Left renal cortex interstitium (tissue), 4 donors: Measurements from ENCODE around the gene PTRH1. TPM values are rescaled to one million over a fixed set of nuclear protein-coding genes. Genes with fewer than 3 reads are reported as not detected.

ENCODE experiments used
- DNase-seq, 4 donors: peaks; one replicate each; pipeline ENCODE4 v3.0.0-alpha.2; 2013; ENCODE audit warnings: low read depth in 4 of 4, low spot score in 2 of 4, missing footprints in 1 of 4
- polyA plus RNA-seq, 4 donors: library from polyadenylated mRNA; unstranded; fragments of 120-200 nt; gene quantifications; one replicate each; pipeline ENCODE4 v1.2.1, GENCODE V29; 2013; ENCODE audit not compliant: insufficient read length in 4 of 4

PTRH1 gene
- polyA plus RNA-seq, 4 donors: 7.4 to 21.6 (median 14.2) TPM

DNA sequence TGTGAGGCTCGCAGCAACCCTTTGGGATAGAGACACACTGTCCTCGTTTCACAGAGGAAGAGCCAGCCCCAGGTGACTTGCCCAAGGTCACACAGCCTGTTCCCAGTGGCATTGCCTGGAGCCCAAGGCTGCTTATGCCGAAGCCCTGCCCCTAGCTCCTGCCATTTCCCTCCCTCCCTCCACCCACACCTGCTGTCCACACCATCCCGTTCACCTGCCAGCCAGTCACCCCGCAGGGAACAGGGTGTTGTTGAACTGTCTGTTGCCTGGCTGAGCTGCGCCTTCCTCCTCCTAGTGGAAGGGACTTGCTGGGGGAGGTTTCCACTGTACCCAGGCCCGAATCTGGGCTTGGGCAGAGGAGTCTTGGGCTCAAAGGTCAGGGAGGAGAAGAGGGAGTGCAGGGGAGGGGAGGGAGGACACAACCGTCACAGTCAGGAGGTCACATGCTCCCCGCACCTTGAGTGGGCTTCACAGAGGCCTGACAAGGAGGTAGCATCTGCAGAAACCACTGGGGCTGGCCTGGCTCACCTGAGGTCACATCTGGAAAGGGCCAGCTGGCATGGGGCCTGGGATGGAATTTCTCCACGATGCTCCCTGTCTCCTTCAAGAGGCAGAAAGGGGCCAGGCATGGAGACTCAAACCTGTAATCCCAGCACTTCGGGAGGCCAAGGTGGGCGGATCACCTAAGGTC is 6.7 kb upstream of the PTRH1 start:
- no peak for DNase-seq

GRCh38 chr9:127721391-127721821 is 5.9 kb upstream of the PTRH1 start:
- no peak for DNase-seq

GRCh38 chr9:127720865-127721227 is 5.4 kb upstream of the PTRH1 start:
- DNase-seq: no peak

GRCh38 chr9:127720031-127720864 is 4.8 kb upstream of the PTRH1 start:
- no peak for DNase-seq

- no peak for DNase-seq
These were observed 2.3 kb upstream of the PTRH1 start for GRCh38 chr9:127717766-127718165.

DNA sequence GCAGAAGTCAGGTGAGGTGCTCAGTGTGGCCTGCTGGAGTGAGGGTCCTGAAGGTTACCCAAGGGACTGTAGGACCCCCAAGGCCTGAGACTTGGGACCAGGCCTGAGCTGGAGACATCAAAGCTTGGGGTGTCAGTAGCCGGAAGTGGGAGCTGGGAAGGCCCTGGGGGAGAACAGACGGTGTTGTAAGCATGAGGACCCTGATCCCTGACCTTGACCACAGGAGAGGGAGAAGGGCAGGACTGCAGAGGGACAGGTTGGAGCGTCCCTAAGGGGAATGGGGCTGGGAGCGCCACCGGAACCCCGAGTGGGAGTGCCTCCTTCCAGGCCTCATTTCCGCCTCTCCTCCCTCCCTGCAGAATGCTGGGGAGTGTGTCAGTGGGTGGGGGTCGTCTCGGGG is 949 bp upstream of the PTRH1 start:
- no peak for DNase-seq

GRCh38 chr9:127714951-127715469 is 453 bp downstream of the PTRH1 start:
- peak in 1 of 4 donors; percentile 39 for DNase-seq

DNA sequence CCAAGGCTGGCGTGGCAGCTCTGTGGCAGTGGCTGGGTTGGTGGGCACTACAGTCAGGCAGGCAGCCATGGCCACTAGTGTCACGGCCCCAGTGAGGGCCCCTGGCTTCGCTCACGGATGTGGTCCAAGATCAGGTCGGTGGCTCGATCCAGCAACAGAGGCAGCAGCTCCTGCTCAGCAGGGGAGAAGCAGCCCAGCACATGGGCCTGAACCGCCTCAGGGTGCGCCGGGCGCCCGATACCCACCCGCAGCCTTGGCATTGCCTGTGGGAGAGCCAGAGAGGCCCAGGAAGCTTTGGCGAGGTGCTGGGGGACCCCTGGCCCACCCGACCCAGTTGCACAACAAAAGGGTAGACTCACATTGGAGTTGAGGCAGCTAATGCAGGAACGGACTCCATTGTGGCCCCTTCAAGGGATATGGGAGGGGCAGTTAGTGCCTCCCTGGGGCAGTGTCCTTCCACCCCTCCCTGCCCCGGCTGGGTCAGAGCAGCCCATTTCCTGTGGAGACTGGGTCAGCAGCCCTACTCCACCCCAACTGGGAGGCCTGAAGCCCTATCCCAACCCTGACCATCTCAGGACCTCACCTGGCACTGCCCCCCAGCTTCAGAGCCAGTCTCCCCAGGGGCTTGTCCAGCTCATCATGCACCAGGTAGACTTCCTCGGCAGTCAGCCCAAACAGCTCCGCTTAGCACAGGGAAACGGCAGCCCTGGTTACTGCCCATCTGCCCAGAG is 1.3 kb downstream of the PTRH1 start:
- no peak for DNase-seq

DNA sequence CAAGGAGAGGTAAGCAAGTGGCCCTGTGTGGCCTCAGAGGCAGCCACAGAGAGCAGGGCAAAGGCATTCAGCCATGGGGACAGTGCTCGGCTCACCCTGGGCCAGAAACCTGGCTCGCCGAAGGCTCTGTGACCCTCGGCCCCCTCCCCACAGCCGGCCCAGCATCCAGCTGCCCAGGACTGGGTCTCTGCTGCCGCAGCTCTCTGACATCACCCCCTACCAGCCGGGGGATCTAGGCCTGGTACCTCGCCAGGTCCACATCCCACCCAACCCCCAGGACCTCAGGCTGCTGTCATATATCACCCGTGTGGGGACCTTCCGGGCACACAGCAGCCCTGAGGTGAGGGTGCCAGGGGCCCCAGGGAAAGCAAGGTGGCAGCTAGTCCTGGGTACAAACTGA is 2.6 kb downstream of the PTRH1 start:
- no peak for DNase-seq

GRCh38 chr9:127712371-127712770 is 3.1 kb downstream of the PTRH1 start:
- no peak for DNase-seq

DNA sequence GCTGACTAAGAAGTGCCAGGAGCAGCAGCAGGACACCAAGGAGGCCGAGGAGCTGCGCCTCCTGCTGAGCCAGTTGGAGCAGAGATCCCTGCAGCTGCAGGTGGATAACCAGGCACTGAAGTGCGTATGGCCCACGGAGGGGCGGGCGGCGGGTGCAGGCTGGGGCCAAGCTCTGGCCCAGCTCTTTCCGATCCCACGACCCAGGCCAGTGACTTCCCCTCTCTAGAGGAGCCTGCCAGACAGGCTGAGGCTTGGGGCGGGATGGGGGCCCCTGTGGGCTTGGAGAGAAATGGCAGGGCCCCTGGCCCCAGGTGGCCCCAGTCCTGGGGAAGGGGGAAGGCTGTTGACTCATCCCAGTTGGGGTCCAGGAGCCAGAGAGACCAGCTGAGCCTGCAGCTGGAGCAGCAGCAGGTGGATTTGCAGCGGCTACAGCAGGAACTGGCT is 3.6 kb downstream of the PTRH1 start:
- DNase-seq: no peak

DNA sequence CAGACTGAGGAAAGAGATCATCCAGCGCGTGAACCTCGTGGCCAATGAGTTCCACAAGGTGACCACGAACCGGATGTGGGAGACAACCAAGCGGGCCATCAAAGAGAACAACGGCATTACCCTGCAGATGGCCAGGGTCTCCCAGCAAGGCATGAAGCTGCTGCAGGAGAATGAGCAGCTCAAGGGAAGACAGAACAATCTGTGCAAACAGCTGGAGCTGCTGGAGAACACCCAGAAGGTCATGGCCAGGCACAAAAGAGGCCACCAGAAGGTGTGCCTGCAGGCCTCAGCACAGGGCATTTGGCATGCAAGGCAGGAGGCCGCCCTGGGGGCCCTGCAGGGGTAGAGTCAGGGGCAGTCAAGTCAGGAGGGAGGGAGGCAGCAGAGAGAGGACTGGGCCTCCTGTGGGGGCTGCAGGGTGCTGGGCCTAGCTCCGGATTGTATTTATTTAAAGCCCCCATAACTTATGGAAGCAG is 4.2 kb downstream of the PTRH1 start:
- DNase-seq: no peak

GRCh38 chr9:127710204-127710783 is 5.2 kb downstream of the PTRH1 start:
- DNase-seq: no peak

- DNase-seq: no peak
These were observed 6.4 kb downstream of the PTRH1 start for GRCh38 chr9:127708952-127709587.

- DNase-seq: no peak
These were observed 7.7 kb downstream of the PTRH1 start for GRCh38 chr9:127707766-127708165.

- no peak for DNase-seq
These were observed 8.6 kb downstream of the PTRH1 start, which contains the start of gene CFAP157 for GRCh38 chr9:127706836-127707241. Gene CFAP157, plus strand, starts transcription at chr9:127706988. Its CDS starts 44 bp downstream, at chr9:127707032.

DNA sequence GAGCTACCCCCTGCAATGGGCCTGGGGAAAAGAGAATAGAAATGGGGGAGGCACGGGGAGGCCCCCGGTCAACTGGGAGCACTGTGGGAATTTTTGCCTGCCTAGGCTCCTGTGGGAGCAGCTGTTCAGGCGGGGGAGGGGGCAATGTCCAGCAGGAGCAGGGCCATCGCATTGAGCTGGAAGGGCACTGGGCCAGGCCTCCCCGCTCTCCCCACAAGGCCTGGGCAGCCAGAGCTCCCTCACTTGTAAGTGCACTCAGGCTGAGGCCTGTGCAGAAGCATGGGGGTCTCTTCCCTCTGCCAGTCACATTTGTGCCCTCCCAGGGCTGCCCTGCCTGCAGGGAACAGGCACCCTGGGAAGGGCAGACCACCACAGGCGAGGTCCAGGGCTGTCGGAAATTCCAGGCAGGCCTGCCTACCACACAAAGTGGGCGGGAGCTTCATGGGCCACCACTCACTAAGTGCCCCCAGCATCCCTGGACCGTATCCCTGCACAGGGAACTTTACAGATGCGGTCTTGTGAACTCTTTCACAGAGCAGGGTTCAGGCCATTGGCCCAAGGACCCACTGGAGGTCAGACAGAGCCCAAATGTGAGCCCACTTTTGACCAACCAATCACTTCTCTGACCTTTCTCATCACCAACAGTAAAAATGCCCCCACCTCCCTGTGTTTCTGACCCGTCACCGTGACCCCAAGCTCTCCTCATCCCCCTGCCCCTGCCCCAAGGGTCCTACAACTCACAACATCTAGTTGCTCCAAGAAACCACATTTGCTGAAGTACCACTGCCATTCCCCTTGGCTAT is 9.7 kb downstream of the PTRH1 start:
- DNase-seq: no peak

GRCh38 chr9:127703289-127703946 is 12.0 kb downstream of the PTRH1 start:
- DNase-seq: no peak
